Effector memory CD4-positive, alpha-beta T cell (primary cell): Measurements from ENCODE around the gene ATR.
"Not testable (repeated sequence)": the region's sequence is repeated elsewhere in the genome, so short reads cannot be mapped to it uniquely, and the experiment has no call there.

ENCODE experiments used
- DNase-seq, 3 donors: peaks; one replicate each; pipeline ENCODE4 v3.0.0-alpha.2; 2020
- H3K27ac ChIP-seq: 2 replicates; pipeline ENCODE4 v1.7.0; 2013; ENCODE audit warnings: mild to moderate bottlenecking, low read length, moderate library complexity; ENCODE audit not compliant: insufficient read depth, poor library complexity, severe bottlenecking
- H3K27me3 ChIP-seq: replicated peaks from 2 replicates; pipeline ENCODE4 v1.7.0; 2013; ENCODE audit warnings: mild to moderate bottlenecking, low read length; ENCODE audit not compliant: insufficient read depth, control insufficient read depth, poor library complexity, severe bottlenecking
- H3K36me3 ChIP-seq: 2 replicates; pipeline ENCODE4 v1.7.0; 2013; ENCODE audit warnings: mild to moderate bottlenecking, low read length, moderate library complexity; ENCODE audit not compliant: control insufficient read depth, insufficient read depth
- H3K4me1 ChIP-seq: 2 replicates; pipeline ENCODE4 v1.7.0; 2013; ENCODE audit warnings: low read length, mild to moderate bottlenecking; ENCODE audit not compliant: control insufficient read depth, insufficient read depth, poor library complexity, severe bottlenecking
- H3K4me3 ChIP-seq: 2 replicates; pipeline ENCODE4 v1.7.0; 2013; ENCODE audit warnings: low read length, low read depth, mild to moderate bottlenecking; ENCODE audit not compliant: insufficient read depth, poor library complexity, severe bottlenecking
- H3K9me3 ChIP-seq: 2 replicates; pipeline ENCODE4 v1.7.0; 2013; ENCODE audit warnings: mild to moderate bottlenecking, low read length, moderate library complexity; ENCODE audit not compliant: control insufficient read depth

ATR gene

DNA sequence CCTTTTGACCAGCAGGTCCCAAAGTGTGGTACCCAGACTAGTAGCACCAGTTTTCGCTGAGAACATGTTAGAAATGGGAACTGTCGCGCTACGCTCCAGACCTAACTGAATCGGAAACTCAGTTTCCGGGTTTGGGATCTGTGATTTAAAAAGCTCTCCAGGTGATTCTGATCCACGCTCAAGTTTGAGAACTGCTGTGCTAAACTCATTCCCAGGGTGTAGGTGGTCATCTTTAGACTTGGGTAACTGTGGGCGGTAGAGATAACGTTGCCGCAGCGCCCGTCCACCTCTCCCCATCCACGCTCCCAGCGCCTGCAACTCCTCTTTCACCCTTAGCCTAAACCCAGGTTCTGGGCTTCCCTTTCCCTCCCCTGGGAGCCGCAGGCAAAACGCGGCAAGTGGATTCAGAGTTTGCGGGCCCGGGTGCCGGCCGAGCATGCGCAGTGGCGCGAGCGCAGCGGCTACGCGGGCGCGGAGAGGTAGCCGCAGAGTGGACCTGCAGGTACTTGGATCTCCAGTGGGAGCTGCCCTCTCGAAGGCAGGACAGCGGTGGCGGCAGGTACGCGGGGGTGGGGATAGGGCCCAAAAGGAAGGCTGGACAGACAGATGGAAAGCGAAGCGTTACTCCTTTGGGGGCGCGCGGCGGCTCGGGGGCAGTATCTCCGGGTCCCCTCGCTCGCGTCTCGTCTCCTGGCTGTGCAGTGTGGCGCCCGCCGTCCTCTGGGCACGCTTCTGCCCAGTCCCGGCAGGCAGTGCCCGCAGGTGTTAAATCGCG, 17.6 kb upstream of the ATR start, which contains the start of gene PLS1:
Gene PLS1 (plus strand): TSS at position 443 of the 775 bp plus-strand sequence. CDS start 67,845 bp downstream, outside the sequence.
- Histone ChIP-seq H3K36me3 (no peaks in the 10 kb centered on the region), H3K4me1 (peaks cover 6% of the 10 kb centered on the region), H3K9me3 (no peaks in the 10 kb centered on the region), H3K4me3 (peak within 1 kb of the TSS; percentile 88), H3K27ac (peak within 1 kb of the TSS; percentile 40), H3K27me3 (no peaks in the 10 kb centered on the region)
- peak; percentile 70 to 79 (median 78) for DNase-seq

- no peaks in the 10 kb centered on the region for H3K36me3 ChIP-seq
- peak overlapping the region; percentile 88 for H3K4me3 ChIP-seq
- H3K27ac ChIP-seq = peak overlapping the region; percentile 40
- H3K9me3 ChIP-seq = no peaks in the 10 kb centered on the region
- no peaks in the 10 kb centered on the region for H3K27me3 ChIP-seq
- H3K4me1 ChIP-seq = peaks cover 6% of the 10 kb centered on the region
- DNase-seq = no peak
These were observed 17.0 kb upstream of the ATR start for GRCh38 chr3:142595581-142595950.

- peaks cover 6% of the 10 kb centered on the region for H3K4me1 ChIP-seq
- no peaks in the 10 kb centered on the region for H3K9me3 ChIP-seq
- H3K36me3 ChIP-seq = no peaks in the 10 kb centered on the region
- peak overlapping the region; percentile 88 for H3K4me3 ChIP-seq
- no peak overlapping the region for H3K27ac ChIP-seq
- DNase-seq = no peak
- no peaks in the 10 kb centered on the region for H3K27me3 ChIP-seq
These were observed 16.6 kb upstream of the ATR start for GRCh38 chr3:142595141-142595540.

DNA sequence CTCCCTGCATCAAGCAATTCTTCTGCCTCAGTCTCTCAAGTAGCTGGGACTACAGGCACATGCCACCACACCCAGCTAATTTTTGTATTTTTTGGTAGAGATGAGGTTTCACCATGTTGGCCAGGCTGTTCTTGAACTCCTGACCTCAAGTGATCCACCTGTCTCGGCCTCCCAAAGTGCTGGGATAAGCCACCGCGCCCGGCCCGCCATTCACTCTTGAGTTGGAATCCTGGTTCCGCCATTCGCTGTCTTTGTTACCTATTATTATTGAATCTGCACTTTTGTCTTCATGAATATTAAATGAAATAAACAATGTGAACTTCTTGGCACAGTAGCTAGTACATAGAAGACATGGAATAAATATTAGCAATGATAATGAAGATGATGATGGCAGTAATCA, 13.7 kb upstream of the ATR start:
- H3K9me3 ChIP-seq, H3K36me3 ChIP-seq, DNase-seq, H3K4me1 ChIP-seq, H3K27ac ChIP-seq, H3K4me3 ChIP-seq, H3K27me3 ChIP-seq: not testable (repeated sequence)

DNA sequence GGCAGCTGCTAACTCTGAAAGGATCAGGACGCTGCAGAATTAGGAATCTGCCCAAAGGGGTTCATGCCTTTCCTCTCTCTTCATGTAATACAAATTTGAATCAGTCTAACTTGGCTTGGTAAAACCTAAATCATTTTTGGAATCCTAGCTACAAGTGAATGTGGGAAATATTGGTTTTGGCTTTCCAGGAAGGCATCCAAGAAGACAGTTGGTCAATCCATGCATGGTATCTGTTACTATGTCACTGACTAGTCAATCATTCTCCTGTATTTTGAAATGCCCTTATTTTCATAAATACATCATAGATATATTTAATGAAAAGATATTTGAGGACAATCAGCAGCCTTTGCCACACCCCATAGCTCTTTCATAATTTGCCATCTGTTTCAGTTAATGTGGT, 10.2 kb upstream of the ATR start:
- no peaks in the 10 kb centered on the region for H3K36me3 ChIP-seq
- no peak overlapping the region for H3K4me3 ChIP-seq
- no peaks in the 10 kb centered on the region for H3K27me3 ChIP-seq
- no peak overlapping the region for H3K27ac ChIP-seq
- no peaks in the 10 kb centered on the region for H3K9me3 ChIP-seq
- no peaks in the 10 kb centered on the region for H3K4me1 ChIP-seq
- no peak for DNase-seq

GRCh38 chr3:142586803-142587406, 8.4 kb upstream of the ATR start:
- no peaks in the 10 kb centered on the region for H3K27me3 ChIP-seq
- no peak overlapping the region for H3K4me3 ChIP-seq
- no peaks in the 10 kb centered on the region for H3K9me3 ChIP-seq
- no peak overlapping the region for H3K27ac ChIP-seq
- H3K36me3 ChIP-seq = no peaks in the 10 kb centered on the region
- H3K4me1 ChIP-seq = no peaks in the 10 kb centered on the region
- no peak for DNase-seq

DNA sequence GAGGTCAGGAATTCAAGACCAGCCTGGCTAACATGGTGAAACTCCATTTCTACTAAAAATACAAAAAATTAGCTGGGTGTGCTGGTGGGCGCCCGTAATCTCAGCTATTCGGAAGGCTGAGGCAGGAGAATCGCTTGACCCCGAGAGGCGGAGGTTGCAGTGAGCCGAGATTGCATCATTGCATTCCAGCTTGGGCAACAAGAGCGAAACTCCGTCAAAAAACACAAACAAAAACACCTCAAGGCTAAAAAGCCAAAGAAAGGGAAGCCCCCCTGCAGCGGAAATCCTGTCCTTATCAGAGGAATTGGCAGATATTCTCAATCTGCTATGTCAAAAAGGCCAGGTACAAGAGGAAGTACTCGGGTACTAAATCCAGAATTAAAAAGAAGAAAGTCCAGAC, 2.5 kb upstream of the ATR start:
- not testable (repeated sequence) for H3K27ac ChIP-seq, H3K9me3 ChIP-seq, H3K36me3 ChIP-seq, H3K4me3 ChIP-seq, DNase-seq, H3K27me3 ChIP-seq
- H3K4me1 ChIP-seq = peaks cover 12% of the 10 kb centered on the region

- H3K27ac ChIP-seq = no peak overlapping the region
- H3K4me1 ChIP-seq = peaks cover 12% of the 10 kb centered on the region
- no peaks in the 10 kb centered on the region for H3K9me3 ChIP-seq
- no peak overlapping the region for H3K4me3 ChIP-seq
- no peaks in the 10 kb centered on the region for H3K36me3 ChIP-seq
- no peak for DNase-seq
- no peaks in the 10 kb centered on the region for H3K27me3 ChIP-seq
These were observed 1.5 kb upstream of the ATR start for GRCh38 chr3:142580061-142580423.

DNA sequence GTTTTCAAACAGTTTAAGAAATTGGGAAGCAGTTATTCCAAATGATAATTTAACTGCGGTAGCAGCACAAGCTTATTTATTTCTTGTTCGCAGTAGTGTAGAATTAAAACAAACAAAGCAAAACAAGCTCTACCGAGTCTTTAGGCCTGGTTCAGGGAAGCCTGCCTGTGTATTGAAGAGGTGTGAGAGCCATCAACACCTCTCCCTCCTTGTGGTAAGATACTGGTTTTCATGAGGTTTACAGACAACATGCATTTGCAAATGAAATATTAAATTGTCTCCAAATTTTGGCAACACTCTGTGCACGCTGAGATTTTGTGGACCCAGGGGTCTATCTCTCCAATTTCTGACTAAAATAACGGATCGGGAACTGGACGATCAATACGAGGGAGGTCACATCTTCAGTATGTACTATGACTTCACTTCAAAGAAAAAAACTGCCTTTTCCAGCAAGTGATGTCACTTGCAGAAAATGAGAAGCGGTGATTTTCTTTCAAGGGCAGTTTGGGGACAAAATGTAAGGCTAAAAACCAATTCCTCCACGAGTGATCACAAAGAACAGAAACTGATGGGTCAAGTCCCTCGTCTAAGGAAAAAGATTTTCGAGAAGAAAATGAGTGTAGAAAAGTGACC, 721 bp downstream of the ATR start:
- Histone ChIP-seq H3K27me3 (no peaks in the 10 kb centered on the region), H3K36me3 (no peaks in the 10 kb centered on the region), H3K4me1 (peaks cover 12% of the 10 kb centered on the region), H3K27ac (peak overlapping the region; percentile 95), H3K4me3 (peak overlapping the region; percentile 86), H3K9me3 (no peaks in the 10 kb centered on the region)
- no peak for DNase-seq

- peaks cover 12% of the 10 kb centered on the region for H3K4me1 ChIP-seq
- DNase-seq = no peak
- no peak overlapping the region for H3K4me3 ChIP-seq
- no peaks in the 10 kb centered on the region for H3K36me3 ChIP-seq
- no peak overlapping the region for H3K27ac ChIP-seq
- H3K27me3 ChIP-seq = no peaks in the 10 kb centered on the region
- H3K9me3 ChIP-seq = no peaks in the 10 kb centered on the region
These were observed 1.7 kb downstream of the ATR start for GRCh38 chr3:142576792-142577191.
